Measurements from ENCODE around the gene ARFGAP2. TPM values are rescaled to one million over a fixed set of nuclear protein-coding genes. Genes with fewer than 3 reads are reported as not detected.
A peak's percentile ranks its signal among the peaks of the same experiment; 100 is the strongest.

Gene ARFGAP2
- total and polyA plus RNA-seq, 7 donors: 58.7 to 138 (median 84.3) TPM

DNA sequence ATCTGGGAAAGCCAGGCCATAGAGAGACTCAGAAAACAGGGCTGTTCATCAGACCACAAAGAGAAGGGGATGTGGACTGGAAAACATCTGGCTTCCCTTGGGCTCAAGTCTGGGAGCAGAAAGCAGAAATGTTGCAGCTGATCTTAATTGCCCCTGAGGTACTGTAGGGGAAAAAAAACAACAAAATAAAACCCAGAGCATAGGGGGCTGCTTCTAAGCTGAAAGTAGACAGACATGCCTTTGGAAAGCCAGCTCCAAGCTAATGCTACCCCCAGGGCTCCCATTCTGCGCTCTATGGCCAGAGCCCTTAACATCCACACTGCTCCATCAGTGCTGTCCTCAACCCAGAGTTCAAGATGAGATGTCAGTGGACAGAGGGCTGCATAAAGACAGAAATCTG lies 11.6 kb upstream of the ARFGAP2 start:
- 60 to 93% (median 93%) methylated on average over 1 of the region's 1 CpG for WGBS, 3 donors
- intact Hi-C loops (cut with DNase I): loop anchor here in 1 of 2 donors (5.0 kb wide), 1 partner anchor 59 kb away; the partner anchor contains the start of gene ACP2
- H3K9me3 ChIP-seq: no peaks in the 10 kb centered on the region
- H3K4me3 ChIP-seq: peak overlapping the region; percentile 93
- H3K27ac ChIP-seq: peak overlapping the region; percentile 95
- peaks cover 28% of the 10 kb centered on the region for H3K4me1 ChIP-seq
- no peak for ATAC-seq
- H3K36me3 ChIP-seq (ENCODE audit: insufficient read depth in 1 of 2, low read depth in 1 of 2): no peaks in the 10 kb centered on the region
- no peaks in the 10 kb centered on the region for H3K27me3 ChIP-seq (ENCODE audit: insufficient read depth in 3 of 3, low read length in 2 of 3)
- DNase-seq: no peak
- TF ChIP-seq, protein P1, sequence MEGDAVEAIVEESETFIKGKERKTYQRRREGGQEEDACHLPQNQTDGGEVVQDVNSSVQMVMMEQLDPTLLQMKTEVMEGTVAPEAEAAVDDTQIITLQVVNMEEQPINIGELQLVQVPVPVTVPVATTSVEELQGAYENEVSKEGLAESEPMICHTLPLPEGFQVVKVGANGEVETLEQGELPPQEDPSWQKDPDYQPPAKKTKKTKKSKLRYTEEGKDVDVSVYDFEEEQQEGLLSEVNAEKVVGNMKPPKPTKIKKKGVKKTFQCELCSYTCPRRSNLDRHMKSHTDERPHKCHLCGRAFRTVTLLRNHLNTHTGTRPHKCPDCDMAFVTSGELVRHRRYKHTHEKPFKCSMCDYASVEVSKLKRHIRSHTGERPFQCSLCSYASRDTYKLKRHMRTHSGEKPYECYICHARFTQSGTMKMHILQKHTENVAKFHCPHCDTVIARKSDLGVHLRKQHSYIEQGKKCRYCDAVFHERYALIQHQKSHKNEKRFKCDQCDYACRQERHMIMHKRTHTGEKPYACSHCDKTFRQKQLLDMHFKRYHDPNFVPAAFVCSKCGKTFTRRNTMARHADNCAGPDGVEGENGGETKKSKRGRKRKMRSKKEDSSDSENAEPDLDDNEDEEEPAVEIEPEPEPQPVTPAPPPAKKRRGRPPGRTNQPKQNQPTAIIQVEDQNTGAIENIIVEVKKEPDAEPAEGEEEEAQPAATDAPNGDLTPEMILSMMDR (IDR thresholded peaks at IDR 0.05): no peak

DNA sequence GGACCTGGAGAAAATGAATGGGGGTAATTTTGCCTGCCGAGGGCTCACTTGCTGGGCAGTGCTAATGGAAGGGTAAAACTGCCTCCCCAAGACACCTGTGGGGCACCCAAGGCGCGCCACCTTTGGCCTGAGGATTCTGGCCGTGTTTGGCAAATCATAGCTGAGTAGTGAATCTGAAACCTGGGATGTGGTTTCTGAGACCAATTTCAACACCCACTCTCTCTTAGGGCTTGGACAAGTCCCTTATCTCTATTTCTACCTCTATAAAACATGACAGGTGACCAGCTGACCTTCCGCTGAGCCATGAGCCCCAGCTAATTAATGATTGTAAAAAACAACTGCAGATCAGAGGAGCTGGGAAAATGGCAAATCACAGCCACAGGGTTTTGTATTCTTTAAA lies 11.0 kb upstream of the ARFGAP2 start:
- H3K4me1 ChIP-seq: peaks cover 31% of the 10 kb centered on the region
- peak overlapping the region; percentile 95 for H3K27ac ChIP-seq
- peak overlapping the region; percentile 93 for H3K4me3 ChIP-seq
- DNase-seq: no peak
- ATAC-seq: no peak
- TF ChIP-seq, protein P1 (IDR thresholded peaks at IDR 0.05): no peak
- no peaks in the 10 kb centered on the region for H3K27me3 ChIP-seq (ENCODE audit: insufficient read depth in 3 of 3, low read length in 2 of 3)
- intact Hi-C loops (cut with DNase I): loop anchor here in 1 of 2 donors (2.0 to 5.0 kb wide), 2 partner anchors 27 to 60 kb away; partner anchors contain the start of genes ACP2 and DDB2
- H3K36me3 ChIP-seq (ENCODE audit: insufficient read depth in 1 of 2, low read depth in 1 of 2): no peaks in the 10 kb centered on the region
- no peaks in the 10 kb centered on the region for H3K9me3 ChIP-seq
- 12 to 21% (median 16%) methylated on average over 5 of the region's 5 CpGs for WGBS, 3 donors

DNA sequence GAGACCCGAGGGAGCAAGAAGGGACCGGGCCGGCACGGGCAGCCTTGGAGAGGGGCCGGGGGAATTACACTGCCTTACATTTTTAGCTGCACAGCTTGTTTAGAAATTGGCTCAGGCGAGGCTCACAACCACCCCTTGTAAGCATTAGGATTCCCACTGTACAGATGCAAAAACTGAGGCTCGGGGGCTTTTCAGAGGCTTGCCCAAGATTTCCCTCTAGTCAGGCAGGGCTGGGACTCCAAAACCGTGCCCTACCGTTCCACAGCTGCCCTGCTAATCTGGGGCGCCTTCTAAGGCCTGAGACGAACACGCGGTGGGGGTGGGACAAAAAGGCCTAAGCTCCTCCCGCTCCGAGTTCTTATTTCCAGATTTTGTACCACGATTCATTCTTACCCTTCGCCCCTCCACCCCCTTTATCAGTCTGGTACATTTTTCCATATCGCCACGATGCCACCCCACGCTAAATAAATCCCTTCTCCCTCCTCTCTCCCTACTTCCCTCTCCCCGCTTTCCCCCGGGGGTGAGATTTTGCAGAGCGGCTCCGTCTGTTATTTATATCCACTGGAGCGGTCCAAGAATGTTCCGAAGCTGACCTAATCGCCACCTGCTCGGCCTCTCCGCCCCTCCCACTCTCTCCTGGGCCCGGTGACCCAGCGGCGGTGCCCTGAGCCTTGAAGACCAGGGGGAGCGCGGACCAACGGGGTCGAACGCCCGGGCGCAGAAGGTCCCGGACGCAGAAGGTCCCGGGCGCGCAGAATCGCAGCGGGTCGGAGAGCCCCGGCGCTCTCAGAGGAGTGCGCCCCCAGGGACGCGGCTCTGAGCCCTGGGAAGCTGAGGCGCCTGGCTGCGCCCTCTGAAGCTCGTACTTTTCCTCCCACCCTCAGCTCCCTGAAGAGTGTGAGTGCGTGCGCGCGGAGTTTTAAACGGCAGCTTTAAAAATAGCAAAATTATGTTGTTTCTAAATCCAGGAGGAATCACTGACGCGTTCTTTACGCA lies 10.3 kb upstream of the ARFGAP2 start:
- ATAC-seq (peak; percentile 48 to 58 (median 56)), DNase-seq (peak; percentile 69 to 91)
- peak overlapping the region; percentile 93 for H3K4me3 ChIP-seq
- H3K27ac ChIP-seq: peak overlapping the region; percentile 95
- peaks cover 0 to 6% of the 10 kb centered on the region in 2 donors for H3K36me3 ChIP-seq (ENCODE audit: insufficient read depth in 1 of 2, low read depth in 1 of 2)
- no peaks in the 10 kb centered on the region for H3K9me3 ChIP-seq
- intact Hi-C loops (cut with DNase I): loop anchor here in 1 of 2 donors (2.0 to 5.0 kb wide), 2 partner anchors 28 to 60 kb away; partner anchors contain the start of genes ACP2 and DDB2
- no peaks in the 10 kb centered on the region for H3K27me3 ChIP-seq (ENCODE audit: insufficient read depth in 3 of 3, low read length in 2 of 3)
- WGBS, 3 donors: 1% methylated on average over 61 to 63 of the region's 63 CpGs
- H3K4me1 ChIP-seq: peaks cover 33% of the 10 kb centered on the region
- TF ChIP-seq, protein P1 (IDR thresholded peaks at IDR 0.05): no peak

DNA sequence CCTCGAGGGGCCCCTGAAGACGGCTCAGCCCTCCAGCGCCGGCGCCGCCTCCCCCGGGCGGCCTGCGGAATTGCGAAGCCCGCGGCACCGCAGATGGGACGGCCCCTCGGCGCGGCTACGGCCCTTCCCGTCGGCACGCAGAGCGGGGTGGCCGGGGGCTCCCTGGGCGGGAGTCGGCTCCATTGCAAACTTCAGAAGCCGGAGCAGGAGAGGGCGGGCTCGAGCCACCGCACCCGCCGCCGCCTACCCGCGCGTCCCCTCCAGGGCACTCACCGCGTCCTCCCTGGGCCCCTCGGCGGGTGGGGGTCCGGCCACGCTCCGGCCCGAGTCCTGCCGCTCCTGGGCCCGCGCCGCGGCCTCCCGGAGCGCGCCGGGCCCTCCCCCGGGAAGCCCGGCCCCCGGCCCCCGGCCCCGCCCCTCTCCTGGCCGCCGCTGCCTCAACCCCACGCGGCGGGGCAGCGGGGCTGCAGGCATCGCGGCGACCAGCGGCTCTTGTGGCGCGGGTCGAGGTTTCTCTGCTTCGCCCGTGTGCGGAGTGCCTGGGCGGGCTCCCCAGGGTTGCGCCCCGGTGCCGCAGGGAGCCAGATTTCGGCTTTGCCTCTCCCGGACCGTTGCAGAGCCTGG lies 9.5 kb upstream of the ARFGAP2 start, which contains the start of gene PACSIN3:
Gene PACSIN3, minus strand, starts transcription at position 359 of the 624 bp plus-strand sequence. CDS start 3,707 bp downstream, outside the sequence.
- TF ChIP-seq, protein P1 (IDR thresholded peaks at IDR 0.05): peak; percentile 9
- intact Hi-C loops (cut with DNase I): loop anchor here in 1 of 2 donors (2.0 to 5.0 kb wide), 2 partner anchors 29 to 61 kb away; partner anchors contain the start of genes ACP2 and DDB2

More for the DNA sequence above, 9.5 kb upstream of the ARFGAP2 start, which contains the start of gene PACSIN3:
- 0 to 1% (median 0%) methylated on average over 43 to 80 of the region's 80 CpGs for WGBS, 3 donors
- H3K27ac ChIP-seq: peak within 1 kb of the TSS; percentile 95
- ATAC-seq: peak; percentile 34 to 42 (median 37)
- DNase-seq: peak; percentile 74 to 83
- no peaks in the 10 kb centered on the region for H3K27me3 ChIP-seq (ENCODE audit: insufficient read depth in 3 of 3, low read length in 2 of 3)
- H3K4me3 ChIP-seq: peak within 1 kb of the TSS; percentile 93
- H3K4me1 ChIP-seq: peaks cover 41% of the 10 kb centered on the region
- no peaks in the 10 kb centered on the region for H3K9me3 ChIP-seq
- H3K36me3 ChIP-seq (ENCODE audit: insufficient read depth in 1 of 2, low read depth in 1 of 2): peaks cover 0 to 12% of the 10 kb centered on the region in 2 donors

Data from psoas muscle (tissue), 8 donors.